Hematopoietic multipotent progenitor cell treated with erythropoietin and hydrocortisone succinate and interleukin-3 and kit ligand, for 15 days (in vitro differentiated cells): Measurements from ENCODE around the gene PKN3.
A peak's percentile ranks its signal among the peaks of the same experiment; 100 is the strongest.

Source experiments
- DNase-seq: peaks from one replicate; pipeline ENCODE4 v3.0.0-alpha.2; 2015; ENCODE audit warnings: low spot score

Gene PKN3

DNA sequence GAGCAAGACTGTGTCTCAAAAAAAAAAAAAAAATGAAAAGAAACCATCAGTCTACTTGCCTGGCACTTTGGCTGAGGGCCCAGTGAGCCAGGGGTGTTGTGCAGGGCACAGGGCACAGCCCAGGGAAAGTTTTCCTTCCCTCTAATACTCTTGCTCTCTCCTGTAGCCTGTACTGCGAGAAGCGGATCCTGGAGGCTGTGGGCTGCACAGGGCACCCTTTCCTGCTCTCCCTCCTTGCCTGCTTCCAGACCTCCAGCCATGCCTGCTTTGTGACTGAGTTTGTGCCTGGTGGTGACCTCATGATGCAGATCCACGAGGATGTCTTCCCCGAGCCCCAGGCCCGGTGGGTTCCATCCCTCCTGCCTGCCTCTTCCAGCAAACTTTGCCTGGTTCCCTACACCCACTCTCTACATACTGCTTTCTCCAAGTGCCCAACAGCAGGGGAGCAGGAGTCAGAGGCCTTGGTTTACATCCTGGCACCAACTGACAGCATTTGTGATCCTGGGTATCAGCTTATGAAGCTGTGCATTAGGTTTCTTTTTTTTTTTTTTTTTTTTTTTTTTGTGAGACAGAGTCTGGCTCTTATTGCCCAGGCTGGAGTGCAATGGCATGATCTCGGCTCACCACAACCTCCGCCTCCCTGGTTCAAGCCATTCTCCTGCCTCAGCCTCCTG is 14.4 kb downstream of the PKN3 start:
- DNase-seq, result no peak

DNA sequence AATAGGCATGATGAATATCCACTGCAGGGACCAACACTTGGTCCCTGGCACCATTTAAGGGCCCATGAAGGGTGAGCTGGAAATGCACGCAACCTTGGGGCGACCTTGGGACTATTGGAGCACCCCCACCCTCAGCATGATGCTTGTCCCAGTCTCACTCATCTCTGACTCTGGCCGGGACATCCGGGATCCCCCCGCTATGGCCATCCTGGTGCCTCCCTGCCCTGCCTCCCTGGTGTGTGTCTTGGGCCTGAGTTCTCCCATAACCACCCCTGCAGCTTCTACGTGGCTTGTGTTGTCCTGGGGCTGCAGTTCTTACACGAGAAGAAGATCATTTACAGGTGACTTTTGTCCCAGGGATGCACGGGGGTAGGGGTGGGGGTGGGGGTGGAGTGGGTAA is 15.7 kb downstream of the PKN3 start:
- DNase-seq, result no peak

DNA sequence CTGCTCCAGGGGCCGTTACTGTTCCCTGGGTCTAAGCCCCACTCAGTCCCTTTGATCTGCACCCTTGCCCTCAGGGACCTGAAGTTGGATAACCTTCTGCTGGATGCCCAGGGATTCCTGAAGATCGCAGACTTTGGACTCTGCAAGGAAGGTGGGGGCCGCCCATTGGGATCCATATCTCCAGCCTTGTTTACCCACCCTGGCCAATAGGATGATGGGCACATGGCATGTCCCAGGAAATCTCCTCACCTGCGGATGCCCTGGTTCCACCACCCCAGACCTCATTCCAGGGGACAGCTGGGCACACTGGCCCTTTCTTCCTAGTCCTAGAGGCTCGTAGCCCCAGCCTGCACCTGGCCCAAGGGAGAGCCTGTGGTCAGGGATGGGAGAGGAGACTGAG is 16.2 kb downstream of the PKN3 start:
- DNase-seq, result no peak

DNA sequence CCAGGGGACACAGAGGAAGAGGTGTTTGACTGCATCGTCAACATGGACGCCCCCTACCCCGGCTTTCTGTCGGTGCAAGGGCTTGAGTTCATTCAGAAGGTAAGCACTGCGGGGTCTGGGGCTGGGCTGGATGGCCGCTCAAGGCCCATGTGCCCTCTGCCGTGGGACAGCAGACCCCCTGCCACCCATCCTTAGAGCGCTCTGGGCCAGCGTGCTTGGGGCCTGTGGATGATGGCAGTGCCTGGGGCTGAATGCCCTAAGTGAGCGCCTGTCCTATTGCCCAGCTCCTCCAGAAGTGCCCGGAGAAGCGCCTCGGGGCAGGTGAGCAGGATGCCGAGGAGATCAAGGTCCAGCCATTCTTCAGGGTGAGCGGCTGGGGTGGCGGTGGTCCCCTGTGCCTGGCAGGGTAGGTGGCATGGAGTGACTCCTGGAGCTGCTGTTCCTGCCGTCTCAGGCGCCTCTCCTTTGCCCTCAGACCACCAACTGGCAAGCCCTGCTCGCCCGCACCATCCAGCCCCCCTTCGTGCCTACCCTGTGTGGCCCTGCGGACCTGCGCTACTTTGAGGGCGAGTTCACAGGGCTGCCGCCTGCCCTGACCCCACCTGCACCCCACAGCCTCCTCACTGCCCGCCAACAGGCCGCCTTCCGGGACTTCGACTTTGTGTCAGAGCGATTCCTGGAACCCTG is 17.8 kb downstream of the PKN3 start:
- DNase-seq, result no peak

DNA sequence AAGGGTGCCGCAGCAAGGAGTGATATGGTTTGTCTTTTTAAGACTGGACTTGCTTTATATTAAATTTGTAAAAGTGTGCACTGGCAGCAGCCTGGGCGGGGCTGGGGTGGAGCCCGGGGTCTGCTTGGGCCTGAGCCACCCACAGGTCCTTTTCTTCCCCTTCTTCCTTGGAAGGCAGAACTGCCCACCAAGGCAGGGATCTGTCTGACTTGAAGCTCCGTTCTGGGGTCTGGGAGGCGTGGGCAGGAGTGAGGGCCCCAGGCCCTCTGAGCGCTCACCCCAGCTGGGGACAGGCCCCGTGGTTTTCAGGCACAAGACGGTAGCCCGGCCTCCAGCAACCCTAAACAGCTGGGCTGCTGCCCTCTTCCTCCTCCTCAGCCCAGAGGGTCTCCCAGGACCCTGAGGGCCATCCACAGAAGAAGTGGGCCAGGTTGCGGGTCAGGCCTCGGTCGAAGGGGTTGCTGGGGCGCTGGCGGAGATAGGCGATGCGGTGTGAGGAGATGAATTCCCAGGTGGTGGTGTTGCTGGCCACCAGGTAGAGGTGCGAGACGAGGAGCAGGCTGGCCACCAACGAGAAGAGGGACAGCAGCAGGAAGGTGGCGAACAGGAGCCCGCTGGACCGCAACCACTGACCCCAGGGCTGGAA is 18.7 kb downstream of the PKN3 start:
- DNase-seq, result no peak

DNA sequence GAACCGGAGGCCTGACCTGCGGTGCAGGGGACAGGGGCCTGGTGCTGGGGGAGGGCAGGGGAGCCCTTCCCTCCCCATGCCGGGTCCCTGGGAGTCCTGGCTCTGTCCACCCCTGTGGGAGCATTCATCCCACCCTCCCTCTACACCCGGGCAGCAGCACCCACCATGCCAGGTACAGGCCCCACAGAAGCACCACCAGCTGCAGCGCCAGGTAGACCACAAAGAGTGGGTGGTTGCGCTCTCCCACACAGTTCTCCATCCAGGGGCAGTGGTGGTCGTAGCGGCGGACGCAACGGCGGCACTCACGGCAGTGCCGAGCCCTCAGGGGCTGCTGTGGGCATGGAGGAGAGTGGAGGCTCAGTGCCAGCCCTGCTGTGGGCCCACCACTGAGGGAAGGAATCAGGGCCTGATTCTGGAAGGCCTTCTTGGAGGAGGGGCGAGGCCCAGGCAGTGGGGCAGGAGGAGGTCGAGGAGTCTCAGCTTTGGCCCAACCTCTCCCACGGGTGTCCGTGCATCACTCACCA is 19.2 kb downstream of the PKN3 start:
- no peak for DNase-seq

DNA sequence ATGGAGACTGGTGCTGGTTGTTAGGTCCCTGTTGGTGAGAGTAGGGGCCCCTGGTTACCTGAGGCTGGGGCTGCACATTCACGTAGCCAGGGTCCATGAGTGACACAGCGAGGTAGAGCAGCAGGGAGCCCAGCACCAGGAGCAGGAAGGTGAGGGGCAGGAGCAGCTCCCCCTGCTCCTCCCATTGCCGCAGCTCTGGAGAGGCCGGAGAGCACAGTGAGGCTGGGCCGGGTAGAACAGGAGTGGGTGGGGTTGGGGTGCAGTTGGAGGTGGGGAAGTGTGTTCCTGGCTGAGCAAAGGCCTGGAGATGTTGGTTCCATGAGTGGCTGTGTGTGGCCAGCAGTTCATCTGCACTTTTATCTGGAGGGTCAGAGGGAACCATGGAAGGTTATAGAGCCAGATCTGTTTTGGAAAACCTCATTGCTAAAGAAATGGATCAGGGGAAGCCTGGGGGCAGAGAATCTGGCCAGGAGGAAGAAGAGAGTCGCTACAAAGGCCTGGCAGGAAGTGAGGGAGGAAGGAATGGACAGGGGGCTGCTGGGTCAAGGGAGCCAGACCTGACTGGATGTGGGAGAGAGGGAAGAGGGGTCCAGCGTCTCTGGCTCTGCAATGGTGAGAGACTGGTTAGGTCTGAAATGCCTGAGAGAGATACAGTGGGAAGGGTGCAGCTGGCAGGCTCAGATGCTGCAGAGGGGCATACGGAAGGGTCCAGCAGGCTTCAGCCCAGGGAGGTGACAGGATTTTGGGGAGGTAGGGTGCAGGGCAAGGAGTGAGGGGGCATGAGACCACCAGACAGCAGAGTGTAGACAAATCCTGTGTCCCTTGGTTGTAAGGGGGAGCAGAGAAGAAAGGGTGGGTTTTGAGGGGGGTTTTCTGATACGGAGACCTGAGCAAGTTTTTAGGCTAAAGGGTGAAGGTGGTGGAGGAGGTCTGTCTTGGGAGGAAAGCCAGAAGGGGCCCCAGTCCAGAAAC is 20.4 kb downstream of the PKN3 start:
- DNase-seq, result no peak

DNA sequence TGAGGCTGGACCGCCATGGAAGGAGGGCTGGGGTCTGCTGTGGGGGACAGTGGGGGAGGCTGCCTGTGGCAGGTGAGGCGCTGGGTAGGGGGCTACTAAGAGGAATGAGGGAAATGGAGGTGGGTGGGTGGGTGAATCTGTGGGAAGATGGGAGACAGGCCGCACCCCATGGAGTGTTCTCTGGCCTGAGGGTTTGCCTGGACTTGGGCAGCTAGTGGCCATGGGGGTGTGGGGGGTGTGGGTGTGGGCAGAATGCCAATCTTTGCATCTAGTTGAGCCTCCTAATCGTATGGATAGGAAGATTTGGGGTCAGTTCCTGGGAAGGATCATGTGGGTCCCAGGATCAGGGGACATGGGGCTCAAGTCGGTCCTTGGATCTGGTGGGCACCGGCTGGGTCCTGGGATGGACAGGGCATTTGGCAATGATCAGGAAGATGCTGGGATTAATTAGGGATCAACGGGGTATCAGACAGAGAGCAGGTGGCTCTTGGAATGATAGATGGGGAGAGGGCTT is 21.1 kb downstream of the PKN3 start:
- no peak for DNase-seq

DNA sequence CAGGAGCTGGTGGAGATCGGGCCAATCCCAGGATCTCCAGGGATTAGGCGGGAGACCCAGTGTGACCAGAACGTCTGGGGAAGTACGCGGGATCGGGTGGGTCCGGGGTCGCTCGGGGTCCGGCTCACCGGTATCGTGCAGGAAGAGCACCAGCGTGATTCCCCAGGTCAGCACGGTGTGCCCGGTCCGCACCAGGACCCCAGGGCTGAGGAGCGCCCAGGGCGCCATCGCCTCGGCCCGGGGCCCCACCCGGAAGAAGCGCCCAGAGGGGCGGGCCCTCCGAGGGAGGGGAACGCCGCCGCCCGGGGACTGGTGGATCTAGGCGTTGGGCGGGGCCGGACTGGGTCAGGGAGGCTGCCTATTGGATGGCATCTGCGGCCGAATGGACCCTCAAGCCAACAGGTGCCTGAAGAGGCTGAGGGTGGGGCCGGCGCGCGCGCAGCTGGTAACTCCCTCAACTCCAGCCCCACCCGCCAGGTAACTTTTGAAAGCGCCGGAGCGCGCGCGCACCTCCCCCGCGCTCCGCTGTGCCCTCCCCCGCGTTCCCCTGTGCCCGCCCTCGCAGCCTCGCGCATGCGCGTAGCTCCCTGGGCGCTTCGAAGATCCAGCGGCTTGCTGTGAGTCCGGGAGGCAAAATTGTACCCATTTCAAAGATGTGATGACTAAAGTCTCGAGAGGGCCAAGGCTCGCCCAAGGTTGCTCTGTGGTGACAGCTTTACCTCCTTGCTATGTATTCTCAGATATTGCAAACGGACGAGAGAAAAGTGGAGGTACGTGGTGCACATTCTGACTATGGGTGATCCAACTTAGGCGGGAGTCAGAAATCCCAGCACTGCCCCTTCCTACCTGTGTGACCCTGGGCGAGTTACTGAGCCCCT is 21.8 kb downstream of the PKN3 start, which contains the start of gene ZDHHC12:
TSS of gene ZDHHC12 (minus strand) at position 262 of the 878 bp plus-strand sequence. CDS start at position 228, 34 bp downstream.
- peak; percentile 95 for DNase-seq

DNA sequence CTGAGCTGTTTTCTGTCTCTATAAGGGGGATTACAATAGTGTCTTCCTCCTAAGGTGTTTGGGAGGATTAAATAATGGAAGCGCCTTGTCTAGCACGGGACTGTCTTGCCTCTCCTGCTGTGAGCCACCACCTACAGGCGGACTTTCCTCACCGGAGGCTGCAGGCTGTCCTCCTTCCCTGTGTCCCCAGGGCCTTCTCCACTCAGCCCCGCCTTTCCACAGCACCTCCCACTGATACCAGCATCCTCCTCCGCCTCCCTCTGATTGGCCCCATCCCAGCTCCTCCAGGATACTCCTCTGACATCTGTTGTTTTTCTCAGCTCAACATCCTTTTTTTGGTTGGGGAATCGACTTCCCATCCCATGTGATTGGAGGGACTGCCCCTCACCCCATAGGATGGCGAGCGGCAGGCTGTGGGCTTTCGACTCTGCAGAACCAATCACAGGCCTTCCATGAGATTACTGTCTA is 22.5 kb downstream of the PKN3 start:
- DNase-seq, result peak; percentile 59

DNA sequence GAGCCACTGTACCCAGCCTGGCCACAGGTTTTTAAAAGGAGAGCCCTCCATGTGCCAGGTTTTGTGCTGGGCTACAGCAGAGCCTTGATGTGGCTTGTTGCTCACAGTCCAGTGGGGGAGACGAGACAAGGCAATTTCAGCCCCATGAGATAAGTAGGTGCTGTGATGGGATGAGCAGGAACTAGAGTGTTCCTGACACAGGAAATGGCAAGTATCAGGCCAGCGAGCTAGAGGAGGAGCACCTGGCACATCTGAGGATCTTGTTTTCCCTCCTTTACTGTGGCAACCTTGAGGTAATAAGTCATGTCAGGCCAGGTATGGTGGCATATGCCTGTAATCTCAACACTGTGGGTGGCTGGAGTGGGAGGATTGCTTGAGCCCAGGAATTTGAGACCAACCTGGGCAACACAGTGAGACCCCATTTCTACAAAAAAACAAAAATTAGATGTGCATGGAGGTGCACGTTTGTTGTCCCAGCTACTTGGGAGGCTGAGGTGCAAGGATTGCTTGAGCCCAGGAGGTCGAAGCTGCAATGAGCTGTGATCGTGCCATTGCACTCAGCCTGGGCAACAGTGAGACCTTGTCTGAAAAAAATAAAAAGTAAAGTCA is 25.4 kb downstream of the PKN3 start:
- DNase-seq, result no peak

DNA sequence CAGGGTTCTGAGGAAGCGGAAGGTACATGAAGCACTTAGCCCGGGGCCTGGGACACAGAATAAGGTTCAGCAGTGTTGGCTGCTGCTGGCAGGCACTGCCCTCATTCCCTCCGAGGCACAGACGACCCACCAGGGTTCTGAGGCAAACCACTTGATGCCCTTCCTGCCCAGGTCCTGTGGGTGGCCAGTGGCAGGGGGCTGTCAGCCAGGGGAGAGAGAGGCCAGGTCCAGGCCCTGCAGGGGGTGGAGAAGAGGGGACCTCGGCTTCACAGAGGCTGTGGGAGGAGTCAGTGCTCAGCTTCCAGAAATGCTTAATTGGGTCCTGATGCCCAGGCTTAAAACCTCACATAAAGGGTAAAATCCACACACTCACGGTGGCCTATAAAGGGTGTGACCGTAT is 26.0 kb downstream of the PKN3 start:
- DNase-seq, result no peak

DNA sequence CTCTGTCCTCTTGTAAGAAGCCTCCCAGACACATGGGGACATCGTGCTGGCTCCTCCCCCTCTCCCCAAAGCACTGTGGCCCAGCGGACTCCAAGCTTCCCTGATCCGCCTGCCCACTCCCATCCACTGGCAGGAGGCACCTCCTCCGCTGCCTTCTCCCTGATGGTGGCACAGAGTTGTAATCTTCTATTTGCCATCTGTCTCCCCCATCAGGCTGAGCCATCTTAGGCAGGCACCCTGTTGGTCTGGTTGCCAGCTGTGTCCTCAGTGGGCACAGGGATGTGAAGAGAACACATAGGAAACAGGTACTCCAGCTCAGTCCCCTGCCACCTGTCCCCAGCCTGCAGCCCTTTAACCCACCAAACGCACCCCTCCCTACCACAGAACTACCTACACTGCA is 27.0 kb downstream of the PKN3 start:
- no peak for DNase-seq

DNA sequence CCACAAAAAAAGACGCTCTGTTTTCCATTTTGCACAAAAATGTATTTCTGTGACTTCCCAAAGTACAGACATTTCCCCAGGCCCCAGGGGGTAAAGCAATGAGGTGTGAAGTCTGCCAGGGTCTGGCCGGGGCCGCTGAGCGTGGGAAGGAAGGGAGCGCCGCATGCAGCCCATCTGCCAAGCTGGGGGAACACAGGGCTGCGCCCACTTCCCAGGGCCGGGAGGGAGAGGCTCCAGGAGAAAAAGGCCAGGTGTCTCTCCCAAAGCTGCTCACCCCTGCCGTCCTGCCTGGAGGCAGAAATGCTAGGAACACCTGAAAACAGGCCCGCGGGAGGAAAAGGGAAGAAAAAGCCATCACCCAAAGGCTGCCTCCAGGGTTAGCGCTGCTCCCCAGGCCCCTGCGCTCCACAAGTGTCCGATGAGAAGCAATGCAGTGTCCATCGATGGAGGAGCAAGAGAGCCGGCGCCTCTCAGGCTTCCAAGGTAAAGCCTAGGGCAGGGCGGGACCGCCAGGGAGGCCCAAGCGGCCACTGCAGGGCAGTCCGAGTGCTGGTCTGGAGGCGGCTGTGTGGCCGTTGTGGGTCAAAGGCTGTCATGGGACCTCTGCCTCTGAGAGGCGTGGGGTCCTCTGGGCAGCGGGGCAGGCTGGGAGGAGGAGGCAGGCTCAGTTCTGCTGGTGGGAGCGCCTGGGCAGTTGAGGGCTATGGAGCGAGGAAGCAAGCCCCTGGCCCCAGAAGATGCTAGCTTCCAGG is 27.6 kb downstream of the PKN3 start:
- DNase-seq, result no peak

DNA sequence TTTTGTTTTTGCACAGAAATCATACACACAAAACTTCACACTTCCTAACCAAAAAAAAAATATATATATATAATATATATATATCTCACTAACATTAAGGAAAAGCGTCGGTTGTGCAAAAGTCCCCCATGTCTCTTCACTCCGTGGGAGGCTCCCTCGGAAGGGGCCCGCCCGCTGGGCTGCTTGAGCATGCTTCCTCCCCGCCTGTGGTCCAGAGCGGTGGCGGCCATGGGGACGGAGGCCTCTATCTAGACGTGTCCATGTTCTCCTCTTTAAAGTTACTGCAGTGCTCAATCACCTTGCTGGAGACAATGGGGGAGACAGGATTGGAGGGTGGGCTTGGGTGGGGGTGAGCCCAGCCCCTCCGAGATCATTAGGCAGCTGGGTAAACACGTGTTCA is 28.8 kb downstream of the PKN3 start:
- DNase-seq, result no peak

DNA sequence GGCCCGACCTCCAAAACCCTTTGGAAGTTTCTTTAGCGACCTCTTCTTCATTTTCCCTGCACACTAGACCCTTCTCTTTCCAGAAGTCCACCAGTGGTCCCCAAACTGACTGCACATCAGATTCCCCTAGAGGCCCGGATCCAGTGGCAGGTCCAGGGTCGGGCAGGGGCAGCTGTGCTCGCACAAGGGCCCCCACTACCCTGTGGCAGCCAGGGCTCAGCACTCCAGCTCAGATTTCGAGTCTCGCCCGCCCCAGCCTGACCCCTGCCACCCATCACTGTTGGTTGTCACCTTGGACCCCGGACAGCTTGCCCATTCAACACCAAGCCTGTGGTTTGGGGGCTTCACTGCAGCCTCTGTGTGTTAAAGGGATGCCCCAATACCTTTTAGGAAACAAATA is 29.4 kb downstream of the PKN3 start:
- no peak for DNase-seq

DNA sequence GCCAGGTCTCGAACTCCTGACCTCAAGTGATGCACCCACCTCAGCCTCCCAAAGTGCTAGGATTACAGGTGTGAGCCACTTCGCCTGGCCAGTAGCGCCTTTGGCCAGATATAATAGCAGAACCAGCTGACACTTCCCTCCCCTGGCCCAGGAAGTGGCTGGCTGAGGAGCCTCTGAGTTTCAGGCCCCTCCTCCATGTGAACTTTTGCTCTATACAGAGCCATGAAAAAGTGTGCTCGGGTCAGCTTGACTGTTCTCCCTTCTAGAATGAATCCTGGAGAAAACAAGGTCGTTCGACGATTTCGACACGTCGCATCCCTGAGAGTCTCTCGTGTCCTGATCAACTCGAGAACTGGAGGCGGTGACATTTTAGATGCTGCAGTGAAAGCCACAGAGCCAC is 30.3 kb downstream of the PKN3 start:
- DNase-seq, result no peak

DNA sequence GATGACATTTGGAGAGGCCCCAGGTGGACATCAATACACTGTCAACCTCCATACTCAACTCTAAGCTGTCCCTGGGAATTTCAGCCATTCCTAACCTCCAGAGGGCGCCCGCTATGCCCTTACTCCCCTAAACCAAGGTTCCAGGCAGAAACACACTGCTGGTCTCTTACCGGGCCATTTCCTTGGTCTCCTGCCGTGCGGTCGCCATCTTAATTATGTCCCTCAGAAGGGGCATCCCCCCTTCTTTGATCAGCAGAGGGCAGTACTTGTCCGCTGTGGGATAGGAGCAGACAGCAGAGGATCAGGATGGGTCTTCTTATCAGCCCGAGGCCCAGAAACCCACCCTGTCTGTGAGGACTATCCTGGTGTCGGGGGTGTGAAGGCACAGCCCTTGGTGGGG is 31.0 kb downstream of the PKN3 start:
- DNase-seq, result peak; percentile 69

DNA sequence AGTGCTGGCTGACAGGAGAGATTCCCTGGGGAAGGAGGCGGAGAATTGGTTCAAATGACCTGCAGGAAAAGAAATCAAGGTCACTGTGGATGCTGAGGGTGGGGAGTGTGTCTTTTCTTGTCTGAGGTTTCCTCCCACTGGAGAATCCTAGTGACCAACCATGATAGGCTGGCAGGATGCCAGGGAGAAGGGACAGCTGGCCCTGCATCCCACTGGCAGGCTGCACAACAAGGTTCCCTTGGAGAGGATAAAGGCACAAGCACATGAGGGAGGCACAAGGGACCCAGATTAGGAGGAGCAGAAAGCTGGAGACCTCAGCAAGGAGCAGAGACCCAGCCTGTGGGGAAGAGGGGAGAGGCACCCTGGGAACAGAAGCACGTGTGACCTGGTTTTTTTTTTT is 33.1 kb downstream of the PKN3 start:
- DNase-seq, result no peak
